Lower lobe of right lung (tissue), 2 donors: ENCODE results near the gene RWDD4. TPM values are rescaled to one million over a fixed set of nuclear protein-coding genes. Genes with fewer than 3 reads are reported as not detected.

ENCODE experiments used
- ATAC-seq, 2 donors: fragments of 200-7000 bp; cut with Tn5 transposase; one replicate each; pipeline ENCODE4 v1.9.1; 2020 to 2022; ENCODE audit warnings: mild to moderate bottlenecking in 2 of 2, moderate library complexity in 2 of 2
- DNase-seq: peaks from one replicate; pipeline ENCODE4 v3.0.0-alpha.2; 2020
- H3K27ac ChIP-seq: fragments of 200-600 bp; one replicate; pipeline ENCODE4 v1.8.0; 2022
- H3K27me3 ChIP-seq: fragments of 200-600 bp; one replicate; pipeline ENCODE4 v1.8.0; 2022; ENCODE audit warnings: low read depth
- H3K36me3 ChIP-seq: fragments of 200-600 bp; one replicate; pipeline ENCODE4 v1.8.0; 2022; ENCODE audit warnings: mild to moderate bottlenecking
- H3K4me1 ChIP-seq: fragments of 200-600 bp; one replicate; pipeline ENCODE4 v1.8.0; 2022
- H3K4me3 ChIP-seq: fragments of 200-600 bp; one replicate; pipeline ENCODE4 v1.8.0; 2022; ENCODE audit warnings: mild to moderate bottlenecking
- H3K9me3 ChIP-seq: fragments of 200-600 bp; one replicate; pipeline ENCODE4 v1.8.0; 2022
- CTCF ChIP-seq: fragments of 200-600 bp; IDR thresholded peaks from one replicate; pipeline ENCODE4 v1.8.0; 2022; ENCODE audit warnings: antibody characterized with exemption, mild to moderate bottlenecking
- intact Hi-C: fragments of 100-400 bp; cut with DNase I; formaldehyde crosslinking; loops from one replicate; pipeline ENCODE4 v1.11.0; 2022
- total RNA-seq: library from RNA; stranded (reverse); fragmentation: NEBNext Ultra II Directional; extraction: Animal tissue kit (Norgen Biotek cat#: 25700); gene quantifications from one replicate; pipeline ENCODE4 v1.2.1, GENCODE V29; 2021
- donor health status: DM: no; HTN: yes; CAD: no; lungs with severe emphysema.

The RWDD4 gene
- total RNA-seq, 1 donor from 2014 or later, result 16.2 TPM

DNA sequence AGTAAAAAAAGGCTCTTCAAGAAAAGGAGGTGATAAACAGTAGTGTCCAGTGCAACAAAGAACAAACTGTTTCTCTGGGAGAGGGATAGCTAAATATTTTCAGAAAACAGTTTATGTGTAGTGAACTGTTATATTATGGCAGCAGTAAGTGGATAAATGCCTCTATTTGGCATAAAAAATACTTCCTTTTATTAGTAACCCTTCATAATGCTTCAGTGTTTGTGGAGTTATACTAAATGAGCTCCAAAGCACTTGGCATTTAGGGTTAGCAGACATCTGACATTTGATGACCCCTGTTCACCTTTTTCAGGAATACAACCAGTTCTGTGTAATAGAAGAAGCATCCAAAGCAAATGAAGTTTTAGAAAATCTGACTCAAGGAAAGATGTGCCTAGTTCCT lies 32.0 kb upstream of the RWDD4 start:
- H3K27ac ChIP-seq, result no peak overlapping the region
- H3K9me3 ChIP-seq, result no peaks in the 10 kb centered on the region
- ATAC-seq (no peak), DNase-seq (no peak)
- H3K36me3 ChIP-seq, result peaks cover 94% of the 10 kb centered on the region
- no peaks in the 10 kb centered on the region for H3K27me3 ChIP-seq
- TF ChIP-seq CTCF, result no peak
- intact Hi-C loops, result no loop called here
- no peak overlapping the region for H3K4me3 ChIP-seq
- no peaks in the 10 kb centered on the region for H3K4me1 ChIP-seq

GRCh38 chr4:183688216-183688615 lies 29.2 kb upstream of the RWDD4 start:
- H3K27ac ChIP-seq, result no peak overlapping the region
- intact Hi-C loops, result no loop called here
- H3K4me3 ChIP-seq, result no peak overlapping the region
- ATAC-seq, result no peak
- no peaks in the 10 kb centered on the region for H3K4me1 ChIP-seq
- DNase-seq, result no peak
- H3K36me3 ChIP-seq, result peaks cover 94% of the 10 kb centered on the region
- TF ChIP-seq CTCF, result no peak
- no peaks in the 10 kb centered on the region for H3K9me3 ChIP-seq
- H3K27me3 ChIP-seq, result no peaks in the 10 kb centered on the region

GRCh38 chr4:183686461-183686860 lies 27.5 kb upstream of the RWDD4 start:
- peaks cover 87% of the 10 kb centered on the region for H3K36me3 ChIP-seq
- TF ChIP-seq CTCF, result no peak
- no peaks in the 10 kb centered on the region for H3K9me3 ChIP-seq
- H3K4me1 ChIP-seq, result no peaks in the 10 kb centered on the region
- H3K27ac ChIP-seq, result no peak overlapping the region
- no peaks in the 10 kb centered on the region for H3K27me3 ChIP-seq
- DNase-seq (no peak), ATAC-seq (no peak)
- H3K4me3 ChIP-seq, result no peak overlapping the region
- intact Hi-C loops, result no loop called here

DNA sequence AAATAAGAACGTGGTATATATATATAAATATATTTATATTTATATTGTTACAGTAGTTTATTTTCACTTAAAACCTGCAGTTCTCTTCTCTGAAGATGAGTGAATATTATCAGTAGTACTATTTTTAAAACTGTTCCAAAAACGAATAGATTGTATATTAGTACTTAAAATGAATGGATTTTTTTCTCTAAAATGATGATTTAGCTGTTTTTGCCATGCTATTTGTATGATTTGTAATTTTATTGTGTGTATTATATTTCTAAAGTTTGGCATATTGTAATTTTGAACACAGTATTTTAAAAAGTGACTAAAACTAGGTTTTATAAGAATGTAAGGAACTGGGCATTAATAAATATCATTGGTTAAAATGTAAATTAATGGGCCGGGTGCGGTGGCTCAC lies 22.1 kb upstream of the RWDD4 start:
- TF ChIP-seq CTCF, result no peak
- H3K4me1 ChIP-seq, result no peaks in the 10 kb centered on the region
- no peak overlapping the region for H3K27ac ChIP-seq
- H3K9me3 ChIP-seq, result no peaks in the 10 kb centered on the region
- intact Hi-C loops, result no loop called here
- no peak overlapping the region for H3K4me3 ChIP-seq
- no peaks in the 10 kb centered on the region for H3K27me3 ChIP-seq
- H3K36me3 ChIP-seq, result peaks cover 92% of the 10 kb centered on the region
- DNase-seq (no peak), ATAC-seq (no peak)

GRCh38 chr4:183675625-183676024 lies 16.6 kb upstream of the RWDD4 start:
- no peak overlapping the region for H3K27ac ChIP-seq
- intact Hi-C loops, result no loop called here
- no peak for DNase-seq
- no peaks in the 10 kb centered on the region for H3K9me3 ChIP-seq
- peaks cover 94% of the 10 kb centered on the region for H3K36me3 ChIP-seq
- no peak for TF ChIP-seq CTCF
- no peak overlapping the region for H3K4me3 ChIP-seq
- H3K4me1 ChIP-seq, result no peaks in the 10 kb centered on the region
- no peaks in the 10 kb centered on the region for H3K27me3 ChIP-seq
- ATAC-seq, result no peak

DNA sequence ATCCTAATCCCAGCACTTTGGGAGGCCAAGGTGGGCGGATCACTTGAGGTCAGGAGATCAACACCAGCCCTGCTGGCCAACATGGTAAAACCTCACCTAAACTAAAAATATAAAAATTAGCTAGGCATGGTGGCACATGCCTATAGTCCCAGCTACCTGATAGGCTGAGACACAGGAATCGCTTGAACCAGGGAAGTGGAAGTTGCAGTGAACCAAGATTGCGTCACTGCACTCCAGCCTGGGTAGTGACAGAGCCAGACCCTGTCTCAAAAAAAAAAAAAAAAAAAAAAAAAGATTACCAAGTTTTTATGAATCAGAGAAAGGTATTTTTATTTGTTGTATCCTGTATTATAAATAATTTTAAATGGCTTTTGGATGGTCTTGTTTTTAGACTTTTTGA lies 15.2 kb upstream of the RWDD4 start:
- Histone ChIP-seq H3K4me3 (no peak overlapping the region), H3K9me3 (no peaks in the 10 kb centered on the region), H3K27me3 (no peaks in the 10 kb centered on the region), H3K36me3 (peaks cover 94% of the 10 kb centered on the region), H3K27ac (no peak overlapping the region), H3K4me1 (no peaks in the 10 kb centered on the region)
- ATAC-seq, result no peak
- no peak for TF ChIP-seq CTCF
- intact Hi-C loops, result no loop called here
- no peak for DNase-seq
